H1 (cell line): Measurements from ENCODE around the gene PPFIA4. TPM values are rescaled to one million over a fixed set of nuclear protein-coding genes. Genes with fewer than 3 reads are reported as not detected.

Source experiments
- CTCF ChIA-PET: fragments of 300-600 bp; sonication (Branson Sonifier 250); formaldehyde crosslinking; loops from one replicate; lab custom pipeline; 2021; ENCODE audit not compliant: partially characterized antibody; lab: Charles Lee
- POLR2A ChIA-PET: fragments of 300-600 bp; sonication (Branson Sonifier 250); formaldehyde crosslinking; loops from one replicate; lab custom pipeline; 2021; ENCODE audit warnings: inconsistent platforms; ENCODE audit not compliant: partially characterized antibody; lab: Charles Lee
- DNase-seq, 2 experiments: peaks; one replicate each; pipeline versions ENCODE4 v3.0.0 to v3.0.0-alpha.2; 2010 to 2022; ENCODE audit warnings: low spot score in 2 of 2, low read depth in 1 of 2, mixed read lengths in 1 of 2
- FAIRE-seq: peaks from 2 replicates; lab custom pipeline; 2011; peaks lifted over from hg19 to GRCh38; lab: Jason Lieb, UNC
- H2AFZ ChIP-seq: 2 replicates; pipeline ENCODE4 v1.8.1; 2012; ENCODE audit warnings: low read length, inconsistent platforms
- H2AK5ac ChIP-seq: 2 replicates; pipeline ENCODE4 v1.6.1; 2013; ENCODE audit warnings: low read depth, low read length
- H2BK120ac ChIP-seq: replicated peaks from 2 replicates; pipeline ENCODE3; 2013; ENCODE audit warnings: low read depth, low read length, inconsistent platforms
- H2BK12ac ChIP-seq: 2 replicates; pipeline ENCODE4 v1.6.1; 2013; ENCODE audit warnings: low read depth, low read length
- H2BK15ac ChIP-seq: 2 replicates; pipeline ENCODE4 v1.6.1; 2013; ENCODE audit warnings: low read length
- H2BK20ac ChIP-seq: 2 replicates; pipeline ENCODE4 v1.6.1; 2013; ENCODE audit warnings: low read length
- H2BK5ac ChIP-seq: 2 replicates; pipeline ENCODE4 v1.6.1; 2013; ENCODE audit warnings: low read depth, low read length
- H3K14ac ChIP-seq: 2 replicates; pipeline ENCODE4 v1.6.1; 2013; ENCODE audit warnings: inconsistent platforms; ENCODE audit not compliant: insufficient read length
- H3K18ac ChIP-seq: 2 replicates; pipeline ENCODE4 v1.6.1; 2013; ENCODE audit warnings: low read length; ENCODE audit errors: extremely low read depth
- H3K23ac ChIP-seq: 2 replicates; pipeline ENCODE4 v1.6.1; 2013; ENCODE audit warnings: inconsistent platforms; ENCODE audit not compliant: insufficient read length
- H3K23me2 ChIP-seq: 2 replicates; pipeline ENCODE4 v1.6.1; 2013; ENCODE audit warnings: low read depth, low read length
- H3K27ac ChIP-seq: 2 replicates; pipeline ENCODE4 v1.6.1; 2011; ENCODE audit warnings: low read depth, low read length, inconsistent platforms
- H3K27me3 ChIP-seq, 4 experiments: replicated peaks in 1 of 4; 1 replicate in 1 of 4; 2 replicates in 3 of 4; pipeline versions ENCODE4 v1.6.1 to v1.8.1; 2011 to 2013; ENCODE audit warnings: low read length in 3 of 4, mild to moderate bottlenecking in 3 of 4, inconsistent platforms in 2 of 4, mixed read lengths in 2 of 4, moderate library complexity in 1 of 4; ENCODE audit not compliant: control insufficient read depth in 3 of 4, insufficient read depth in 3 of 4; ENCODE audit errors: extremely low read depth in 1 of 4
- H3K36me3 ChIP-seq, 4 experiments: 2 replicates each; pipeline versions ENCODE4 v1.6.1 to v1.8.1; 2011 to 2013; ENCODE audit warnings: mild to moderate bottlenecking in 4 of 4, low read length in 3 of 4, moderate library complexity in 2 of 4, control low read depth in 1 of 4, inconsistent platforms in 1 of 4; ENCODE audit not compliant: insufficient read depth in 4 of 4, control insufficient read depth in 2 of 4
- H3K4ac ChIP-seq: replicated peaks from 2 replicates; pipeline ENCODE3; 2013; ENCODE audit warnings: low read length, low read depth, mixed read lengths, inconsistent platforms; ENCODE audit not compliant: insufficient read length
- H3K4me1 ChIP-seq, 4 experiments: replicated peaks in 1 of 4; 1 replicate in 1 of 4; 2 replicates in 3 of 4; pipeline versions ENCODE4 v1.6.1 to v1.8.1; 2011 to 2013; ENCODE audit warnings: low read length in 3 of 4, inconsistent platforms in 2 of 4, mixed read lengths in 1 of 4; ENCODE audit not compliant: insufficient read depth in 4 of 4, control insufficient read depth in 3 of 4
- H3K4me2 ChIP-seq, 2 experiments: 2 replicates each; pipeline versions ENCODE4 v1.6.1 to v1.8.1; 2011 to 2013; ENCODE audit warnings: low read depth in 2 of 2, low read length in 2 of 2, control low read depth in 1 of 2, inconsistent platforms in 1 of 2, mild to moderate bottlenecking in 1 of 2; ENCODE audit not compliant: insufficient read depth in 1 of 2
- H3K4me3 ChIP-seq, 4 experiments: fragments of 200-600, 300-600 bp in 1 of 4; sonication (generic), shearing (Covaris generic), sonication (Bioruptor Twin) in 1 of 4; 2 replicates each; pipeline versions ENCODE4 v1.5.1 to v1.8.1; 2011 to 2016; ENCODE audit warnings: low read length in 4 of 4, low read depth in 3 of 4, control low read depth in 2 of 4, inconsistent platforms in 2 of 4, mild to moderate bottlenecking in 2 of 4, mixed read lengths in 1 of 4, moderate library complexity in 1 of 4; ENCODE audit not compliant: insufficient read depth in 2 of 4; ENCODE audit errors: extremely low read depth in 1 of 4
- H3K56ac ChIP-seq: replicated peaks from 2 replicates; pipeline ENCODE3; 2013; ENCODE audit warnings: low read depth, mild to moderate bottlenecking, mixed read lengths, low read length, inconsistent platforms; ENCODE audit not compliant: insufficient read length
- H3K79me1 ChIP-seq: 2 replicates; pipeline ENCODE4 v1.6.1; 2013; ENCODE audit warnings: low read depth, low read length, control low read depth
- H3K79me2 ChIP-seq, 2 experiments: 2 replicates each; pipeline versions ENCODE4 v1.6.1 to v1.8.1; 2012 to 2013; ENCODE audit warnings: low read length in 2 of 2, mild to moderate bottlenecking in 2 of 2, inconsistent platforms in 1 of 2; ENCODE audit not compliant: insufficient read depth in 2 of 2, control insufficient read depth in 1 of 2
- H3K9ac ChIP-seq, 4 experiments: replicated peaks in 1 of 4; 1 replicate in 1 of 4; 2 replicates in 3 of 4; pipeline versions ENCODE4 v1.6.1 to v1.8.1; 2011 to 2013; ENCODE audit warnings: low read depth in 3 of 4, low read length in 3 of 4, control low read depth in 2 of 4, mild to moderate bottlenecking in 2 of 4, moderate library complexity in 2 of 4, inconsistent platforms in 1 of 4; ENCODE audit errors: extremely low read depth in 1 of 4
- H3K9me3 ChIP-seq, 2 experiments: 2 replicates each; pipeline versions ENCODE4 v1.6.1 to v1.8.1; 2012 to 2013; ENCODE audit warnings: mild to moderate bottlenecking in 2 of 2, moderate library complexity in 2 of 2, control low read depth in 1 of 2, inconsistent platforms in 1 of 2, low read depth in 1 of 2, low read length in 1 of 2, mixed read lengths in 1 of 2; ENCODE audit not compliant: insufficient read depth in 2 of 2
- H4K20me1 ChIP-seq, 2 experiments: replicated peaks in 1 of 2; 2 replicates each; pipeline versions ENCODE3 to v1.8.1; 2011 to 2013; ENCODE audit warnings: inconsistent platforms in 2 of 2, low read length in 2 of 2, mild to moderate bottlenecking in 1 of 2; ENCODE audit not compliant: insufficient read depth in 2 of 2, control insufficient read depth in 1 of 2
- H4K5ac ChIP-seq: 2 replicates; pipeline ENCODE4 v1.6.1; 2013; ENCODE audit warnings: low read length, low read depth, mixed read lengths, inconsistent platforms; ENCODE audit not compliant: insufficient read length
- H4K8ac ChIP-seq: 2 replicates; pipeline ENCODE4 v1.8.0; 2013; ENCODE audit warnings: mild to moderate bottlenecking, moderate library complexity, low read length, inconsistent platforms; ENCODE audit not compliant: insufficient read depth; ENCODE audit errors: extremely low read depth
- H4K91ac ChIP-seq: replicated peaks from 2 replicates; pipeline ENCODE3; 2013; ENCODE audit warnings: low read length, mixed read lengths, inconsistent platforms; ENCODE audit not compliant: insufficient read length
- CBX5 ChIP-seq: fragments of 300-800, 300-1000 bp; sonication (generic); IDR thresholded peaks from 2 replicates; pipeline ENCODE4 v1.7.1; 2016; ENCODE audit warnings: antibody characterized with exemption, low read length, low read depth
- EP300 ChIP-seq, 2 experiments: IDR thresholded peaks; 1 replicate in 1 of 2; 2 replicates in 1 of 2; pipeline ENCODE4 v1.6.1; 2011 to 2012; ENCODE audit warnings: low read depth in 2 of 2, low read length in 2 of 2, mild to moderate bottlenecking in 2 of 2, borderline replicate concordance in 1 of 2, inconsistent platforms in 1 of 2, moderate library complexity in 1 of 2
- FOSL1 ChIP-seq: IDR thresholded peaks from 2 replicates; pipeline ENCODE4 v1.6.1; 2011; ENCODE audit warnings: mild to moderate bottlenecking, low read depth, low read length, moderate library complexity; ENCODE audit not compliant: insufficient read depth
- HDAC2 ChIP-seq, 2 experiments: fragments of 300-600 bp in 1 of 2; sonication (generic) in 1 of 2; IDR thresholded peaks; 2 replicates each; pipeline ENCODE4 v1.6.1; 2011 to 2012; ENCODE audit warnings: low read depth in 2 of 2, low read length in 2 of 2, mild to moderate bottlenecking in 2 of 2, moderate library complexity in 2 of 2, borderline replicate concordance in 1 of 2, inconsistent platforms in 1 of 2
- HDAC6 ChIP-seq: IDR thresholded peaks from one replicate; pipeline ENCODE4 v1.7.1; 2012; ENCODE audit warnings: low read depth, mild to moderate bottlenecking, inconsistent platforms, low read length, moderate library complexity
- JUN ChIP-seq: IDR thresholded peaks from 2 replicates; pipeline ENCODE4 v1.6.1; 2011; ENCODE audit warnings: low read depth, mild to moderate bottlenecking, improper control_type of control experiment, low read length
- POLR2A ChIP-seq, 2 experiments: IDR thresholded peaks; 1 replicate in 1 of 2; 2 replicates in 1 of 2; pipeline ENCODE4 v1.6.1; 2011; ENCODE audit warnings: low read depth in 2 of 2, low read length in 2 of 2, mild to moderate bottlenecking in 2 of 2; ENCODE audit errors: control extremely low read depth in 1 of 2
- POLR2AphosphoS5 ChIP-seq: IDR thresholded peaks from 2 replicates; pipeline ENCODE4 v1.6.1; 2011; ENCODE audit warnings: low read depth, low read length
- POU5F1 ChIP-seq: IDR thresholded peaks from 2 replicates; pipeline ENCODE4 v1.6.1; 2011; ENCODE audit warnings: low read depth, mild to moderate bottlenecking, low read length, moderate library complexity
- RNF2 ChIP-seq: fragments of 200-900, 300-1000 bp; sonication (generic); IDR thresholded peaks from 2 replicates; pipeline ENCODE4 v1.7.1; 2016; ENCODE audit warnings: borderline replicate concordance, low read depth, mild to moderate bottlenecking, antibody characterized with exemption, low read length; ENCODE audit not compliant: poor library complexity, severe bottlenecking; ENCODE audit errors: missing control alignments
- SAP30 ChIP-seq: fragments of 300-600 bp; sonication (generic); IDR thresholded peaks from 2 replicates; pipeline ENCODE4 v1.7.1; 2012; ENCODE audit warnings: low read length, moderate library complexity, mild to moderate bottlenecking, inconsistent platforms; ENCODE audit not compliant: insufficient read depth, insufficient replicate concordance
- SIRT6 ChIP-seq: IDR thresholded peaks from one replicate; pipeline ENCODE4 v1.7.1; 2012; ENCODE audit warnings: low read length, inconsistent platforms
- TAF1 ChIP-seq: IDR thresholded peaks from 2 replicates; pipeline ENCODE4 v1.6.1; 2011; ENCODE audit warnings: mild to moderate bottlenecking, low read depth, low read length
- TAF7 ChIP-seq: optimal IDR thresholded peaks from 2 replicates; pipeline ENCODE3; 2011; ENCODE audit warnings: low read depth, mild to moderate bottlenecking, inconsistent platforms, low read length, moderate library complexity, borderline replicate concordance
- TCF12 ChIP-seq: IDR thresholded peaks from 2 replicates; pipeline ENCODE4 v1.6.1; 2011; ENCODE audit warnings: low read depth, mild to moderate bottlenecking, low read length
- WGBS, 2 experiments: shearing (Covaris generic) in 1 of 2; methylation state at CpG; one replicate each; pipeline versions ENCODE4 v1.1.6 to v1.1.7; 2013 to 2015; ENCODE audit warnings: low lambda C conversion rate in 2 of 2, mixed read lengths in 2 of 2, inconsistent platforms in 1 of 2, low coverage in 1 of 2, missing lambda C conversion rate in 1 of 2; ENCODE audit not compliant: insufficient replicate concordance in 2 of 2, insufficient coverage in 1 of 2, insufficient read length in 1 of 2; ENCODE audit errors: extremely low coverage in 1 of 2, missing lambda C conversion rate in 1 of 2; 5-methylcytosine and 5-hydroxymethylcytosine counted together
- polyA plus RNA-seq, 7 experiments: library from polyadenylated mRNA; depleted of rRNA in 3 of 7; stranded (reverse) in 5 of 7; unstranded in 2 of 7; fragments of >200 nt in 5 of 7; fragments of 200-250 nt in 2 of 7; gene quantifications; 1 replicate in 5 of 7; 2 replicates in 1 of 7; 4 replicates in 1 of 7; pipeline versions ENCODE4 v1.2.1 to v1.2.3, GENCODE V29; 2011 to 2013; ENCODE audit warnings: missing spikeins in 2 of 7, mixed read lengths in 2 of 7
- total RNA-seq: library from RNA; stranded (reverse); fragmentation: NEBNext Ultra II Directional; extraction: Animal tissue kit (Norgen Biotek cat#: 25700); gene quantifications from 2 replicates; pipeline ENCODE4 v1.2.1, GENCODE V29; 2021

The PPFIA4 gene
- total and polyA plus RNA-seq, 2 of the 8 experiments (the other 6 are each of a cell fraction or from before 2014, with no cell fraction given), result 9.0 to 9.9 TPM

DNA sequence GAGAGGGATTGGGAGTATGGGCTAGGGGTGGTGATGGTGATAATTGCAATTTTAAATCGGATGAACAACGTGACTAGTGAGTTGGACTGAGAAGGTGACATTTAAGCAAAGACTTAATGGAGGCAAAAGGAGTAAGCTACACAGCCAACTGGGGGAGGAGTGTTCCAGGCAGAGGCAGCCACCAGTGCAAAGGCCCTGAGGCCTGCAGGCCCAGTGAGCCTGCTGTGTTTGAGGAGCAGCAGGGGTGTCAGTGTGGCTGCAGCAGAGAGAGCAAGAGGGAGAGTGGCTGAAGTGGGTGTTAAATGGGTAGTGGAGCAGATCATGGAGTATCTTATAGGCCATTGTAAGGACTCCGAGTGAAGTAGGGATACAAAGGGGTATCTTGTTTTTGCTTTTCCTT lies 40.7 kb downstream of the PPFIA4 start:
- Histone ChIP-seq H3K4me3 (no peak overlapping the region), H2AK5ac (no peak overlapping the region), H3K27me3 (no peaks in the 10 kb centered on the region), H4K91ac (no peak overlapping the region), H3K4ac (no peak overlapping the region), H2BK20ac (no peak overlapping the region), H2BK5ac (no peak overlapping the region), H2BK120ac (no peak overlapping the region), H2AFZ (no peak overlapping the region), H3K14ac (no peak overlapping the region), H3K27ac (no peak overlapping the region), H3K4me2 (no peak overlapping the region), H3K23me2 (no peaks in the 10 kb centered on the region), H4K8ac (no peak overlapping the region), H3K4me1 (no peaks in the 10 kb centered on the region), H3K23ac (no peak overlapping the region), H4K20me1 (no peaks in the 10 kb centered on the region), H2BK12ac (no peak overlapping the region), H3K79me2 (no peaks in the 10 kb centered on the region), H3K36me3 (no peaks in the 10 kb centered on the region), H4K5ac (no peak overlapping the region), H2BK15ac (no peak overlapping the region), H3K9ac (no peak overlapping the region), H3K56ac (no peak overlapping the region), H3K9me3 (no peaks in the 10 kb centered on the region), H3K79me1 (no peaks in the 10 kb centered on the region), H3K18ac (no peak overlapping the region)
- 81% methylated on average over 3 of the region's 3 CpGs; no CpG with 5 or more reads in 1 of the 2 experiments for WGBS, 2 experiments
- CTCF ChIA-PET, result interaction anchor here (2.1 to 49.7 kb wide), 6 partner anchors 10 to 150 kb away, joined by 8 to 1089 read pairs (median 89); partner anchors contain the start of genes ADORA1, MYOG and PPFIA4
- no peak for DNase-seq
- no peak for FAIRE-seq
- POLR2A ChIA-PET, result no interaction called here
- TF ChIP-seq SIRT6 (no peak), POLR2A (IDR thresholded peaks at IDR 0.05; ENCODE audit: control extremely low read depth in 1 of 2, low read depth in 2 of 2, low read length in 2 of 2) (no peak), POLR2AphosphoS5 (no peak), JUN (no peak), HDAC2 (IDR thresholded peaks at IDR 0.05; ENCODE audit: borderline replicate concordance in 1 of 2, low read depth in 2 of 2, low read length in 2 of 2) (no peak), FOSL1 (no peak), POU5F1 (no peak), RNF2 (no peak), HDAC6 (no peak), TAF1 (no peak), TAF7 (no peak), CBX5 (no peak), TCF12 (no peak), EP300 (IDR thresholded peaks at IDR 0.05; ENCODE audit: borderline replicate concordance in 1 of 2, low read depth in 2 of 2, low read length in 2 of 2) (no peak), SAP30 (no peak)
